Stimulated activated effector memory CD8-positive, alpha-beta T cell treated with anti-CD3 and anti-CD28 coated beads, Interleukin-12 subunit alpha, Interleukin-12 subunit beta, amount 100 ng/mL, for 72 hours (primary cell): ENCODE measurements around the gene PFN1.

ENCODE experiments used
- ATAC-seq: fragments of 150-1000 bp; cut with Tn5 transposase; 2 replicates; pipeline ENCODE4 v1.10.0; 2021
- DNase-seq, 2 donors: peaks; one replicate each; pipeline ENCODE4 v3.0.0; 2021 to 2022; ENCODE audit warnings: low spot score in 2 of 2
- H3K27ac Mint-ChIP-seq: one replicate; pipeline ENCODE4 v1.8.0; 2022; ENCODE audit warnings: mild to moderate bottlenecking, mixed read lengths
- H3K36me3 Mint-ChIP-seq: one replicate; pipeline ENCODE4 v1.8.0; 2022; ENCODE audit warnings: mild to moderate bottlenecking, mixed read lengths
- H3K4me1 Mint-ChIP-seq: one replicate; pipeline ENCODE4 v1.8.0; 2022; ENCODE audit warnings: mixed read lengths
- H3K4me3 Mint-ChIP-seq: one replicate; pipeline ENCODE4 v1.8.0; 2022; ENCODE audit warnings: mild to moderate bottlenecking, mixed read lengths
- H3K9me3 Mint-ChIP-seq: one replicate; pipeline ENCODE4 v1.8.0; 2022; ENCODE audit warnings: mixed read lengths

Gene PFN1

GRCh38 chr17:4900231-4901107, 47.9 kb downstream of the PFN1 start:
- H3K9me3 Mint-ChIP-seq = no peaks in the 10 kb centered on the region
- H3K36me3 Mint-ChIP-seq = peaks cover 36% of the 10 kb centered on the region
- H3K4me1 Mint-ChIP-seq = peaks cover 44% of the 10 kb centered on the region
- ATAC-seq (peak; percentile 39), DNase-seq (peak; percentile 28 to 66)
- H3K4me3 Mint-ChIP-seq = peak overlapping the region; percentile 91
- peak overlapping the region; percentile 94 for H3K27ac Mint-ChIP-seq

GRCh38 chr17:4899341-4900230, 48.7 kb downstream of the PFN1 start, which contains the start of gene C17orf107:
Gene C17orf107 (plus strand): TSS chr17:4899536. CDS start chr17:4899763, 227 bp downstream.
- ATAC-seq (peak; percentile 80), DNase-seq (peak; percentile 95 to 97)
- Mint-ChIP-seq H3K9me3 (no peaks in the 10 kb centered on the region), H3K4me1 (peaks cover 44% of the 10 kb centered on the region), H3K27ac (peak within 1 kb of the TSS; percentile 94), H3K4me3 (peak within 1 kb of the TSS; percentile 91), H3K36me3 (peaks cover 45% of the 10 kb centered on the region)

GRCh38 chr17:4898927-4899326, 49.4 kb downstream of the PFN1 start:
- ATAC-seq (peak; percentile 0), DNase-seq (no peak)
- Mint-ChIP-seq H3K4me1 (peaks cover 44% of the 10 kb centered on the region), H3K36me3 (peaks cover 51% of the 10 kb centered on the region), H3K27ac (peak overlapping the region; percentile 94), H3K4me3 (peak overlapping the region; percentile 91), H3K9me3 (no peaks in the 10 kb centered on the region)

- peaks cover 39% of the 10 kb centered on the region for H3K4me1 Mint-ChIP-seq
- H3K9me3 Mint-ChIP-seq = no peaks in the 10 kb centered on the region
- DNase-seq = no peak
- no peak for ATAC-seq
- H3K4me3 Mint-ChIP-seq = peak overlapping the region; percentile 91
- peaks cover 57% of the 10 kb centered on the region for H3K36me3 Mint-ChIP-seq
- peak overlapping the region; percentile 50 for H3K27ac Mint-ChIP-seq
These were observed 50.0 kb downstream of the PFN1 start for GRCh38 chr17:4898351-4898750.

GRCh38 chr17:4897785-4898184, 50.5 kb downstream of the PFN1 start:
- Mint-ChIP-seq H3K9me3 (no peaks in the 10 kb centered on the region), H3K4me1 (peaks cover 33% of the 10 kb centered on the region), H3K27ac (peak overlapping the region; percentile 78), H3K4me3 (peak overlapping the region; percentile 91), H3K36me3 (peaks cover 63% of the 10 kb centered on the region)
- ATAC-seq (no peak), DNase-seq (no peak)

GRCh38 chr17:4897198-4897687, 51.1 kb downstream of the PFN1 start:
- Mint-ChIP-seq H3K4me3 (no peak overlapping the region), H3K4me1 (peaks cover 28% of the 10 kb centered on the region), H3K27ac (peak overlapping the region; percentile 78), H3K9me3 (no peaks in the 10 kb centered on the region), H3K36me3 (peaks cover 68% of the 10 kb centered on the region)
- ATAC-seq (no peak), DNase-seq (no peak)

- peak overlapping the region; percentile 78 for H3K27ac Mint-ChIP-seq
- H3K9me3 Mint-ChIP-seq = no peaks in the 10 kb centered on the region
- peaks cover 73% of the 10 kb centered on the region for H3K36me3 Mint-ChIP-seq
These were observed 51.8 kb downstream of the PFN1 start for GRCh38 chr17:4896332-4897197.

GRCh38 chr17:4895657-4896331, 52.5 kb downstream of the PFN1 start:
- no peaks in the 10 kb centered on the region for H3K9me3 Mint-ChIP-seq
- peaks cover 76% of the 10 kb centered on the region for H3K36me3 Mint-ChIP-seq
- peaks cover 21% of the 10 kb centered on the region for H3K4me1 Mint-ChIP-seq
- no peak for DNase-seq
- H3K4me3 Mint-ChIP-seq = no peak overlapping the region
- no peak for ATAC-seq
- peak overlapping the region; percentile 26 for H3K27ac Mint-ChIP-seq

More at GRCh38 chr17:4896332-4897197, 51.8 kb downstream of the PFN1 start:
- Mint-ChIP-seq H3K4me1 (peaks cover 24% of the 10 kb centered on the region), H3K4me3 (no peak overlapping the region)
- no peak for ATAC-seq
- DNase-seq = no peak
